Activated CD4-positive, alpha-beta T cell treated with anti-CD3 and anti-CD28 coated beads, Interleukin-2, amount 10 ng/mL, durations not matched to agents 24 days and 14 days (primary cell): Measurements from ENCODE around the gene ZKSCAN3. TPM values are rescaled to one million over a fixed set of nuclear protein-coding genes. Genes with fewer than 3 reads are reported as not detected.
"Not testable (repeated sequence)": the region's sequence is repeated elsewhere in the genome, so short reads cannot be mapped to it uniquely, and the experiment has no call there.

Source experiments
- DNase-seq: peaks from one replicate; pipeline ENCODE4 v3.0.0; 2022
- H3K27ac Mint-ChIP-seq: one replicate; pipeline ENCODE4 v1.8.0; 2022; ENCODE audit warnings: mild to moderate bottlenecking, mixed read lengths
- H3K27me3 Mint-ChIP-seq: one replicate; pipeline ENCODE4 v1.8.0; 2022; ENCODE audit warnings: mixed read lengths
- H3K36me3 Mint-ChIP-seq: one replicate; pipeline ENCODE4 v1.8.0; 2022; ENCODE audit warnings: low read depth, mild to moderate bottlenecking, mixed read lengths
- H3K4me1 Mint-ChIP-seq: one replicate; pipeline ENCODE4 v1.8.0; 2021; ENCODE audit warnings: mixed read lengths
- H3K4me3 Mint-ChIP-seq: one replicate; pipeline ENCODE4 v1.8.0; 2022; ENCODE audit warnings: mild to moderate bottlenecking, moderate library complexity, mixed read lengths
- H3K9me3 Mint-ChIP-seq: one replicate; pipeline ENCODE4 v1.8.0; 2021; ENCODE audit warnings: mixed read lengths
- intact Hi-C: fragments of 100-400 bp; cut with micrococcal nuclease; formaldehyde crosslinking; loops from one replicate; pipeline ENCODE4 v1.15.1; 2023
- total RNA-seq: library from RNA; stranded (reverse); gene quantifications from 2 replicates; pipeline ENCODE4 v1.2.3, GENCODE V29; 2022

ZKSCAN3 gene
- total RNA-seq, 1 donor from 2014 or later: 2.7 TPM

- Mint-ChIP-seq H3K4me1 (peaks cover 40% of the 10 kb centered on the region), H3K9me3 (peaks cover 5% of the 10 kb centered on the region), H3K36me3 (peaks cover 26% of the 10 kb centered on the region), H3K27ac (no peak overlapping the region), H3K27me3 (peaks cover 28% of the 10 kb centered on the region), H3K4me3 (no peak overlapping the region)
- DNase-seq: no peak
- intact Hi-C loops: no loop called here
Observed at GRCh38 chr6:28401172-28401571, 51.4 kb downstream of the ZKSCAN3 start.

GRCh38 chr6:28402197-28402596 lies 52.5 kb downstream of the ZKSCAN3 start:
- H3K4me3 Mint-ChIP-seq: no peak overlapping the region
- intact Hi-C loops: no loop called here
- DNase-seq: no peak
- H3K27me3 Mint-ChIP-seq: peaks cover 30% of the 10 kb centered on the region
- H3K9me3 Mint-ChIP-seq: peaks cover 5% of the 10 kb centered on the region
- peaks cover 16% of the 10 kb centered on the region for H3K36me3 Mint-ChIP-seq
- peaks cover 37% of the 10 kb centered on the region for H3K4me1 Mint-ChIP-seq
- no peak overlapping the region for H3K27ac Mint-ChIP-seq

- H3K36me3 Mint-ChIP-seq, H3K4me3 Mint-ChIP-seq, intact Hi-C loops, H3K27ac Mint-ChIP-seq, H3K9me3 Mint-ChIP-seq, DNase-seq: not testable (repeated sequence)
- H3K4me1 Mint-ChIP-seq: peaks cover 41% of the 10 kb centered on the region
- peaks cover 30% of the 10 kb centered on the region for H3K27me3 Mint-ChIP-seq
Observed at GRCh38 chr6:28403923-28404322, 54.2 kb downstream of the ZKSCAN3 start.

GRCh38 chr6:28407401-28407800 lies 57.7 kb downstream of the ZKSCAN3 start:
- Mint-ChIP-seq H3K36me3 (peaks cover 5% of the 10 kb centered on the region), H3K9me3 (peaks cover 19% of the 10 kb centered on the region), H3K27ac (no peak overlapping the region), H3K27me3 (peaks cover 36% of the 10 kb centered on the region), H3K4me3 (no peak overlapping the region), H3K4me1 (peaks cover 31% of the 10 kb centered on the region)
- intact Hi-C loops: no loop called here
- DNase-seq: no peak

- DNase-seq: peak; percentile 65
- Mint-ChIP-seq H3K4me3 (no peak overlapping the region), H3K27me3 (peaks cover 28% of the 10 kb centered on the region), H3K9me3 (peaks cover 19% of the 10 kb centered on the region), H3K27ac (peak overlapping the region; percentile 77), H3K36me3 (peaks cover 5% of the 10 kb centered on the region), H3K4me1 (peaks cover 28% of the 10 kb centered on the region)
- intact Hi-C loops: loop anchor here (1.0 to 2.0 kb wide), 3 partner anchors 9 to 35 kb away; partner anchors contain the start of genes ZSCAN12 and ZSCAN23
Observed at GRCh38 chr6:28408076-28408802, 58.5 kb downstream of the ZKSCAN3 start.

GRCh38 chr6:28410767-28411166 lies 61.0 kb downstream of the ZKSCAN3 start:
- peaks cover 28% of the 10 kb centered on the region for H3K4me1 Mint-ChIP-seq
- H3K27me3 Mint-ChIP-seq: peaks cover 29% of the 10 kb centered on the region
- H3K36me3 Mint-ChIP-seq: peaks cover 3% of the 10 kb centered on the region
- no peak overlapping the region for H3K27ac Mint-ChIP-seq
- no peak overlapping the region for H3K4me3 Mint-ChIP-seq
- intact Hi-C loops: no loop called here
- no peak for DNase-seq
- peaks cover 14% of the 10 kb centered on the region for H3K9me3 Mint-ChIP-seq

- intact Hi-C loops: no loop called here
- Mint-ChIP-seq H3K4me1 (peaks cover 4% of the 10 kb centered on the region), H3K9me3 (peaks cover 14% of the 10 kb centered on the region), H3K27ac (no peak overlapping the region), H3K27me3 (peaks cover 27% of the 10 kb centered on the region), H3K4me3 (no peak overlapping the region), H3K36me3 (peaks cover 3% of the 10 kb centered on the region)
- DNase-seq: no peak
Observed at GRCh38 chr6:28413681-28414080, 63.9 kb downstream of the ZKSCAN3 start.

Other genes with a start within 250 kb of the ZKSCAN3 start
- gene ZSCAN16, start 225.3 kb upstream of the ZKSCAN3 start, total RNA-seq: 3.0 and 4.0 TPM in 2 replicates
- gene ZKSCAN8, start 208.1 kb upstream of the ZKSCAN3 start, total RNA-seq: 17.6 and 17.7 TPM in 2 replicates
- gene ZSCAN9, start 124.7 kb upstream of the ZKSCAN3 start, total RNA-seq: 5.2 and 6.3 TPM in 2 replicates
- gene ZKSCAN4, start 97.7 kb upstream of the ZKSCAN3 start, total RNA-seq: 3.8 and 4.9 TPM in 2 replicates
- gene NKAPL, start 90.7 kb upstream of the ZKSCAN3 start, total RNA-seq: not detected in 2 replicates
- 5.9 and 7.7 TPM in 2 replicates for gene ZSCAN26, start 82.8 kb upstream of the ZKSCAN3 start, total RNA-seq
- gene PGBD1, start 68.4 kb upstream of the ZKSCAN3 start, total RNA-seq: 1.8 and 2.5 TPM in 2 replicates
- 0.54 and 0.79 TPM in 2 replicates for gene ZSCAN31, start 13.8 kb upstream of the ZKSCAN3 start, total RNA-seq
- gene ZSCAN12, start 49.8 kb downstream of the ZKSCAN3 start, total RNA-seq: 5.8 and 5.9 TPM in 2 replicates
- 1.2 and 2.8 TPM in 2 replicates for gene ZSCAN23, start 93.5 kb downstream of the ZKSCAN3 start, total RNA-seq
- not detected in 2 replicates for gene GPX6, start 165.8 kb downstream of the ZKSCAN3 start, total RNA-seq
- not detected in 2 replicates for gene GPX5, start 175.9 kb downstream of the ZKSCAN3 start, total RNA-seq